ENCODE measurements around the gene G6PC1. TPM values are rescaled to one million over a fixed set of nuclear protein-coding genes. Genes with fewer than 3 reads are reported as not detected.
"Not testable (repeated sequence)": the region's sequence is repeated elsewhere in the genome, so short reads cannot be mapped to it uniquely, and the experiment has no call there.

Gene G6PC1
- not detected for total RNA-seq
- long read RNA-seq: 0 reads

DNA sequence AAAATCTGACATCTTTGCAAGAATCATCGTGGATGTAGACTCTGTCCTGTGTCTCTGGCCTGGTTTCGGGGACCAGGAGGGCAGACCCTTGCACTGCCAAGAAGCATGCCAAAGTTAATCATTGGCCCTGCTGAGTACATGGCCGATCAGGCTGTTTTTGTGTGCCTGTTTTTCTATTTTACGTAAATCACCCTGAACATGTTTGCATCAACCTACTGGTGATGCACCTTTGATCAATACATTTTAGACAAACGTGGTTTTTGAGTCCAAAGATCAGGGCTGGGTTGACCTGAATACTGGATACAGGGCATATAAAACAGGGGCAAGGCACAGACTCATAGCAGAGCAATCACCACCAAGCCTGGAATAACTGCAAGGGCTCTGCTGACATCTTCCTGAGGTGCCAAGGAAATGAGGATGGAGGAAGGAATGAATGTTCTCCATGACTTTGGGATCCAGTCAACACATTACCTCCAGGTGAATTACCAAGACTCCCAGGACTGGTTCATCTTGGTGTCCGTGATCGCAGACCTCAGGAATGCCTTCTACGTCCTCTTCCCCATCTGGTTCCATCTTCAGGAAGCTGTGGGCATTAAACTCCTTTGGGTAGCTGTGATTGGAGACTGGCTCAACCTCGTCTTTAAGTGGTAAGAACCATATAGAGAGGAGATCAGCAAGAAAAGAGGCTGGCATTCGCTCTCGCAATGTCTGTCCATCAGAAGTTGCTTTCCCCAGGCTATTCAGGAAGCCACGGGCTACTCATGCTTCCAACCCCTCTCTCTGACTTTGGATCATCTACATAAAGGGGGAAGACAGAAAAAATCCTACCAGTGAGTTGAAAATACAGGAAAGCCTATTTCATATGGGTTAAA is at the start of gene G6PC1:
Gene G6PC1, plus strand, starts transcription at position 340 of the 872 bp plus-strand sequence. Its CDS starts 78 bp downstream, at position 418.
- ATAC-seq (no peak), DNase-seq (no peak)
- TF ChIP-seq, protein P1, sequence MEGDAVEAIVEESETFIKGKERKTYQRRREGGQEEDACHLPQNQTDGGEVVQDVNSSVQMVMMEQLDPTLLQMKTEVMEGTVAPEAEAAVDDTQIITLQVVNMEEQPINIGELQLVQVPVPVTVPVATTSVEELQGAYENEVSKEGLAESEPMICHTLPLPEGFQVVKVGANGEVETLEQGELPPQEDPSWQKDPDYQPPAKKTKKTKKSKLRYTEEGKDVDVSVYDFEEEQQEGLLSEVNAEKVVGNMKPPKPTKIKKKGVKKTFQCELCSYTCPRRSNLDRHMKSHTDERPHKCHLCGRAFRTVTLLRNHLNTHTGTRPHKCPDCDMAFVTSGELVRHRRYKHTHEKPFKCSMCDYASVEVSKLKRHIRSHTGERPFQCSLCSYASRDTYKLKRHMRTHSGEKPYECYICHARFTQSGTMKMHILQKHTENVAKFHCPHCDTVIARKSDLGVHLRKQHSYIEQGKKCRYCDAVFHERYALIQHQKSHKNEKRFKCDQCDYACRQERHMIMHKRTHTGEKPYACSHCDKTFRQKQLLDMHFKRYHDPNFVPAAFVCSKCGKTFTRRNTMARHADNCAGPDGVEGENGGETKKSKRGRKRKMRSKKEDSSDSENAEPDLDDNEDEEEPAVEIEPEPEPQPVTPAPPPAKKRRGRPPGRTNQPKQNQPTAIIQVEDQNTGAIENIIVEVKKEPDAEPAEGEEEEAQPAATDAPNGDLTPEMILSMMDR (IDR thresholded peaks at IDR 0.05): no peak
- intact Hi-C loops (cut with DNase I): no loop called here
- Histone ChIP-seq H3K9me3 (no peaks in the 10 kb centered on the region), H3K4me1 (peaks cover 3% of the 10 kb centered on the region), H3K27ac (no peak within 1 kb of the TSS), H3K27me3 (ENCODE audit: low read depth) (no peaks in the 10 kb centered on the region), H3K36me3 (no peaks in the 10 kb centered on the region), H3K4me3 (no peak within 1 kb of the TSS)

DNA sequence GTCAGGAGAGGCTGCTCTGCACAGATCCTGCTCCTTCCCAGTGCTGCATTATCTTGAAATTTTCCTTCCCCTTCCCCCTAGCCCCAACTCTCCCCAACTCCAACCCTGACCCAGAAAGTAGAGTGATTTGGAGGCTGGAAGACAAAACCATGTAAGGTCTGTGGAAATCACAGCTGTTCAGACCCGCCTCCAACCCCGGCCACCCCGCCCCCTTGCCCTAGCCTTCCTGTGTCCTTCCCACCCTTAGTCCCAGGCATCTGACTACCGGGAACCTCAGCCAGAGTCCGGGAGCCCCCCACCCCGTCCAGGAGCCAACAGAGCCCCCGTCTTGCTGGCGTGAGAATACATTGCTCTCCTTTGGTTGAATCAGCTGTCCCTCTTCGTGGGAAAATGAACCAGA is 49.6 kb upstream of the G6PC1 start, which contains the start of gene AOC3:
Gene AOC3, plus strand, starts transcription at position 246 of the 400 bp plus-strand sequence. Its CDS starts 145 bp downstream, at position 391.
- Histone ChIP-seq H3K4me1 (peaks cover 57% of the 10 kb centered on the region), H3K9me3 (no peaks in the 10 kb centered on the region), H3K27ac (peak within 1 kb of the TSS; percentile 76), H3K4me3 (peak within 1 kb of the TSS; percentile 52), H3K36me3 (peaks cover under 1% of the 10 kb centered on the region), H3K27me3 (ENCODE audit: low read depth) (no peaks in the 10 kb centered on the region)
- TF ChIP-seq, protein P1 (IDR thresholded peaks at IDR 0.05): no peak
- DNase-seq: no peak
- intact Hi-C loops (cut with DNase I): no loop called here
- peak; percentile 43 to 51 for ATAC-seq

DNA sequence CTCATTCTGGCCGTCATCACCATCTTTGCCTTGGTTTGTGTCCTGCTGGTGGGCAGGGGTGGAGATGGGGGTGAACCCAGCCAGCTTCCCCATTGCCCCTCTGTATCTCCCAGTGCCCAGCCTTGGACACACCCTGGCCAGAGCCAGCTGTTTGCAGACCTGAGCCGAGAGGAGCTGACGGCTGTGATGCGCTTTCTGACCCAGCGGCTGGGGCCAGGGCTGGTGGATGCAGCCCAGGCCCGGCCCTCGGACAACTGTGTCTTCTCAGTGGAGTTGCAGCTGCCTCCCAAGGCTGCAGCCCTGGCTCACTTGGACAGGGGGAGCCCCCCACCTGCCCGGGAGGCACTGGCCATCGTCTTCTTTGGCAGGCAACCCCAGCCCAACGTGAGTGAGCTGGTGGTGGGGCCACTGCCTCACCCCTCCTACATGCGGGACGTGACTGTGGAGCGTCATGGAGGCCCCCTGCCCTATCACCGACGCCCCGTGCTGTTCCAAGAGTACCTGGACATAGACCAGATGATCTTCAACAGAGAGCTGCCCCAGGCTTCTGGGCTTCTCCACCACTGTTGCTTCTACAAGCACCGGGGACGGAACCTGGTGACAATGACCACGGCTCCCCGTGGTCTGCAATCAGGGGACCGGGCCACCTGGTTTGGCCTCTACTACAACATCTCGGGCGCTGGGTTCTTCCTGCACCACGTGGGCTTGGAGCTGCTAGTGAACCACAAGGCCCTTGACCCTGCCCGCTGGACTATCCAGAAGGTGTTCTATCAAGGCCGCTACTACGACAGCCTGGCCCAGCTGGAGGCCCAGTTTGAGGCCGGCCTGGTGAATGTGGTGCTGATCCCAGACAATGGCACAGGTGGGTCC is 49.0 kb upstream of the G6PC1 start:
- H3K9me3 ChIP-seq; ATAC-seq; DNase-seq; intact Hi-C loops (cut with DNase I); H3K36me3 ChIP-seq; H3K27me3 ChIP-seq (ENCODE audit: low read depth): not testable (repeated sequence)
- Histone ChIP-seq H3K4me1 (peaks cover 52% of the 10 kb centered on the region), H3K4me3 (peak overlapping the region; percentile 52), H3K27ac (peak overlapping the region; percentile 76)

DNA sequence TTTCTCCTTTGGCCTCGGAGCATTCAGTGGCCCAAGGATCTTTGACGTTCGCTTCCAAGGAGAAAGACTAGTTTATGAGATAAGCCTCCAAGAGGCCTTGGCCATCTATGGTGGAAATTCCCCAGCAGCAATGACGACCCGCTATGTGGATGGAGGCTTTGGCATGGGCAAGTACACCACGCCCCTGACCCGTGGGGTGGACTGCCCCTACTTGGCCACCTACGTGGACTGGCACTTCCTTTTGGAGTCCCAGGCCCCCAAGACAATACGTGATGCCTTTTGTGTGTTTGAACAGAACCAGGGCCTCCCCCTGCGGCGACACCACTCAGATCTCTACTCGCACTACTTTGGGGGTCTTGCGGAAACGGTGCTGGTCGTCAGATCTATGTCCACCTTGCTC is 48.2 kb upstream of the G6PC1 start:
- peaks cover 46% of the 10 kb centered on the region for H3K4me1 ChIP-seq
- intact Hi-C loops (cut with DNase I): no loop called here
- no peaks in the 10 kb centered on the region for H3K36me3 ChIP-seq
- TF ChIP-seq, protein P1 (IDR thresholded peaks at IDR 0.05): no peak
- peak overlapping the region; percentile 52 for H3K4me3 ChIP-seq
- ATAC-seq (no peak), DNase-seq (no peak)
- peak overlapping the region; percentile 76 for H3K27ac ChIP-seq
- H3K27me3 ChIP-seq (ENCODE audit: low read depth): no peaks in the 10 kb centered on the region
- H3K9me3 ChIP-seq: no peaks in the 10 kb centered on the region

DNA sequence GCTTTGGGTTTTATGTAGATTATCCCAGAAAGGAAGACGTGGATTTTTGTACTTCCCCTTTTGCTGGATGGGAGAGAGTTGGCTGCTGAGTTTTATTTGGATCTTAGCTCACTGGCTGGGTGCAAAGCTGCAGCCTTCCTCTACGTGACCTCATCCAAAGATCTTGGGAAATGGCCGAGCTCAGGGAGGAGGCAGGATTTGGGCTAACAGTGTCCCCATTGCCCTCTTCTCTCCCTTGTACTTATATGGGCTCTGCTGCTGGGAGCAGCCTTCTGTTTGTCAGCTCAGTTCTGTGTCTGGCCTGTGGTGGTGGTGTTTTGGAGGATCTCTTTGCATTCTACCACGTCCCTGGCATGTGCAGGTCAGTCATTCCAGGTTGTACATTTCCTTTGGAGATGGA is 47.6 kb upstream of the G6PC1 start:
- TF ChIP-seq, protein P1 (IDR thresholded peaks at IDR 0.05): no peak
- intact Hi-C loops (cut with DNase I): no loop called here

More for the DNA sequence above, 47.6 kb upstream of the G6PC1 start:
- ATAC-seq (peak in 1 of 2 donors; percentile 16), DNase-seq (no peak)
- no peaks in the 10 kb centered on the region for H3K36me3 ChIP-seq
- peak overlapping the region; percentile 52 for H3K4me3 ChIP-seq
- H3K27ac ChIP-seq: peak overlapping the region; percentile 76
- H3K27me3 ChIP-seq (ENCODE audit: low read depth): no peaks in the 10 kb centered on the region
- H3K9me3 ChIP-seq: no peaks in the 10 kb centered on the region
- peaks cover 41% of the 10 kb centered on the region for H3K4me1 ChIP-seq
